Pancreas (tissue), 10 donors: ENCODE data around the gene MRPL3. TPM values are rescaled to one million over a fixed set of nuclear protein-coding genes. Genes with fewer than 3 reads are reported as not detected.

Source experiments
- ATAC-seq, 4 donors: fragments of 200-7000 bp; cut with Tn5 transposase; one replicate each; pipeline versions ENCODE4 v1.8.0 to v1.9.1; 2020; ENCODE audit warnings: mild to moderate bottlenecking in 4 of 4, moderate library complexity in 4 of 4
- DNase-seq, 6 donors: peaks; one replicate each; pipeline ENCODE4 v3.0.0-alpha.2; 2020
- FAIRE-seq: peaks from 2 replicates; lab custom pipeline; 2012; peaks lifted over from hg19 to GRCh38; lab: Jason Lieb, UNC
- H3K27ac ChIP-seq, 4 donors: fragments of 200-600 bp; sonication (generic); 1 replicate in 3 of 4; 2 replicates in 1 of 4; pipeline versions ENCODE4 v1.5.0 to v1.8.0; 2020
- H3K27me3 ChIP-seq, 4 donors: fragments of 200-600 bp; one replicate each; pipeline ENCODE4 v1.8.0; 2021
- H3K36me3 ChIP-seq, 3 donors: fragments of 200-600 bp; sonication (generic) in 1 of 3; one replicate each; pipeline versions ENCODE4 v1.5.0 to v1.8.0; 2020 to 2021
- H3K4me1 ChIP-seq, 3 donors: fragments of 200-600 bp; one replicate each; pipeline ENCODE4 v1.8.0; 2021
- H3K4me3 ChIP-seq, 4 donors: fragments of 200-600 bp; sonication (generic) in 2 of 4; one replicate each; pipeline versions ENCODE4 v1.5.0 to v1.8.0; 2020 to 2021
- H3K9me3 ChIP-seq, 4 donors: fragments of 200-600 bp; one replicate each; pipeline ENCODE4 v1.8.0; 2021
- CTCF ChIP-seq, 4 donors: fragments of 200-600 bp; sonication (generic) in 3 of 4; IDR thresholded peaks; one replicate each; pipeline versions ENCODE4 v1.5.0 to v1.8.0; 2021; ENCODE audit warnings: antibody characterized with exemption in 4 of 4
- WGBS, 2 donors: extraction: QIAGEN DNeasy Blood & Tissue Kit; methylation state at CpG; one replicate each; pipeline ENCODE4 v1.1.7; 2013; 5-methylcytosine and 5-hydroxymethylcytosine counted together
- intact Hi-C, 3 donors: fragments of 100-400 bp; cut with DNase I; formaldehyde crosslinking; loops; one replicate each; pipeline versions ENCODE4 v1.11.1 to v1.14.2; 2022
- polyA plus RNA-seq, 2 donors: library from polyadenylated mRNA; stranded (reverse); fragments of 200-250 nt; gene quantifications; one replicate each; pipeline ENCODE4 v1.2.3, GENCODE V29; 2013
- total RNA-seq, 6 donors: library from RNA; stranded (reverse); fragmentation: NEBNext Ultra II Directional in 4 of 6; extraction: Animal tissue kit (Norgen Biotek cat#: 25700) in 4 of 6; gene quantifications; one replicate each; pipeline versions ENCODE4 v1.2.1 to v1.2.4, GENCODE V29; 2021 to 2023
- donor health status: healthy with polysubstance abuse.
- donor health status: DM: no; HTN: no; CAD: no; lungs with moderate emphysema.
- donor health status: DM: no; HTN: no; CAD: no.
- donor health status: control.
- donor health status: control.
- donor health status: Bipolar disorder and iron deficiency.
- donor health status: DM: yes; HTN: yes; CAD: no.
- donor health status: DM: no; HTN: no; CAD: no.
- donor health status: DM: no; HTN: no; CAD: no.
- donor health status: DM: yes; HTN: yes; CAD: no.

MRPL3 gene
- total and polyA plus RNA-seq, 8 donors = 23.5 to 45.4 (median 36.7) TPM

DNA sequence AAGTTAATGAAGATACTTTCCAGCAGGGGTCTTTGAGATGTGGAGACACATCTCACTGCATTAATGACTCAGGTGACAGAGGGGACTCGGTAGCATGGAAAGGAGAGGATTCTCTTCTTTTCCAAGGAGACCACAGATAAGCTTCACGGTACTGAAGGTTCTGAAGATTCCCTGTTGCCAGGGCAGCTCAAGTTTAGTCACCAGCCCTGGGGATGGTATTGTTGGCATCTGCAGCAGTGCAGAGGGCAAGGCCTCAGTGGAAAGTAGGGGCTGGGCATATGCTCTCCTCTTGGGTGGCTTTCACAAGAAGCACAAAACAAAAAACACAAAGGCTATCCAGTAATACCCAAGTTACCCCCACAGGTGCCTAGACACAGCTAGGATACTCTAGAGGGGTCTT, 38.0 kb upstream of the MRPL3 start:
- Histone ChIP-seq H3K27me3 (no peaks in the 10 kb centered on the region), H3K4me1 (no peaks in the 10 kb centered on the region), H3K27ac (no peak overlapping the region), H3K4me3 (no peak overlapping the region), H3K36me3 (no peaks in the 10 kb centered on the region), H3K9me3 (no peaks in the 10 kb centered on the region)
- DNase-seq = no peak
- FAIRE-seq = no peak
- no peak for ATAC-seq
- no peak for TF ChIP-seq CTCF (IDR thresholded peaks at IDR 0.05)
- 77 to 87% methylated on average over 2 of the region's 2 CpGs for WGBS, 2 donors
- intact Hi-C loops = no loop called here

DNA sequence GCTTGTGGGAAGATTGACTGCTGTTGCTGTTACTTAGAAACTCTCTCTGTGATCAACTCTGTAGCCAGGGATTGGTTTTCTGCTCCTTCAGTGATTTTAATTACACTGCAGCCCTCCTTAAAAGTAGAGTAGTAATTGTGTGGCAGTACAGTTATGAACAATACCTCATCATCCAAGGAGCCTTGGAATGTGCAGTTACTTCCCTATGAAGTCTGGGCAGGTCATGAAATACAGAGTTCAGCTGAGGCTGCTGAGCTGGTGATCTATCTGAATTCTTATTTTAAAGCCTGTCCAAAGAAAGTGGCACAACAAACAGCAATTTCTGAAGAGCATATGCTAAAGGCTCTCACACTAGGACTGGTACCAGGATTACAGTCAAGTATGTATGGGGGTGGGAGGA, 37.4 kb upstream of the MRPL3 start:
- Histone ChIP-seq H3K27ac (no peak overlapping the region), H3K9me3 (no peaks in the 10 kb centered on the region), H3K4me1 (no peaks in the 10 kb centered on the region), H3K27me3 (no peaks in the 10 kb centered on the region), H3K36me3 (no peaks in the 10 kb centered on the region), H3K4me3 (no peak overlapping the region)
- no peak for DNase-seq
- no peak for FAIRE-seq
- TF ChIP-seq CTCF (IDR thresholded peaks at IDR 0.05) = no peak
- no peak for ATAC-seq
- intact Hi-C loops = no loop called here

GRCh38 chr3:131538968-131539367, 36.2 kb upstream of the MRPL3 start:
- WGBS, 2 donors = 95 to 96% methylated on average over 1 of the region's 1 CpG

DNA sequence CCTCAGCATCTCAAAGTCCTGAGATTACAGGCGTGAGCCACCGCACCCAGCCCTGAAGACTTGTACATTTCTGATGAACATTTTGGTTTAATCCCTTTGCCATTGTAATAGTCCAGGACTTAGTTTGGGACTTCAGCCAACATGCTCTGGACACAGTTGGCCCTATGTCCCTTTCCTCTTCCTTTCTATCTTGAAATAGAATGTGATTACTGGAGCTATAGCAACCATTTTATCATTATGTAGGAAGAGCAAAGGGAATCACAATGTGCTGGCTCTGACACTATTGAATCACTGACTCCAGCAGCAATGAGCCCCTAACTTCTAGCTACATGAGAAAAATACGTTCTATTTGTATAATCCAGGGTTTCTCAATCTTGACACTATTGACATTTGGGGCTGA, 34.8 kb upstream of the MRPL3 start:
- Histone ChIP-seq H3K27me3 (no peaks in the 10 kb centered on the region), H3K36me3 (no peaks in the 10 kb centered on the region), H3K4me1 (no peaks in the 10 kb centered on the region), H3K27ac (no peak overlapping the region), H3K4me3 (no peak overlapping the region), H3K9me3 (no peaks in the 10 kb centered on the region)
- 87 to 90% methylated on average over 3 of the region's 3 CpGs for WGBS, 2 donors
- TF ChIP-seq CTCF (IDR thresholded peaks at IDR 0.05) = no peak
- DNase-seq (no peak), ATAC-seq (no peak), FAIRE-seq (no peak)
- intact Hi-C loops = no loop called here

More at GRCh38 chr3:131538968-131539367, 36.2 kb upstream of the MRPL3 start:
- FAIRE-seq (no peak), DNase-seq (no peak), ATAC-seq (no peak)
- no peaks in the 10 kb centered on the region for H3K4me1 ChIP-seq
- no peak overlapping the region for H3K27ac ChIP-seq
- H3K9me3 ChIP-seq = no peaks in the 10 kb centered on the region
- intact Hi-C loops = no loop called here
- no peaks in the 10 kb centered on the region for H3K27me3 ChIP-seq
- no peak for TF ChIP-seq CTCF (IDR thresholded peaks at IDR 0.05)
- H3K4me3 ChIP-seq = no peak overlapping the region
- no peaks in the 10 kb centered on the region for H3K36me3 ChIP-seq

- Histone ChIP-seq H3K4me1 (no peaks in the 10 kb centered on the region), H3K4me3 (no peak overlapping the region), H3K27me3 (no peaks in the 10 kb centered on the region), H3K36me3 (no peaks in the 10 kb centered on the region), H3K9me3 (no peaks in the 10 kb centered on the region), H3K27ac (no peak overlapping the region)
- FAIRE-seq (no peak), DNase-seq (no peak), ATAC-seq (no peak)
- TF ChIP-seq CTCF (IDR thresholded peaks at IDR 0.05) = no peak
- 56 to 63% methylated on average over 2 of the region's 2 CpGs for WGBS, 2 donors
- intact Hi-C loops = no loop called here
Observed at GRCh38 chr3:131535596-131535995, 32.8 kb upstream of the MRPL3 start.
